K562 (cell line): ENCODE measurements around the gene WNT3. TPM values are rescaled to one million over a fixed set of nuclear protein-coding genes. Genes with fewer than 3 reads are reported as not detected.
A peak's percentile ranks its signal among the peaks of the same experiment; 100 is the strongest.

ENCODE experiments used
- ARHGAP35 ChIP-seq: fragments of 450-650 bp; IDR thresholded peaks from 2 replicates; pipeline ENCODE4 v1.6.1; 2018; ENCODE audit not compliant: partially characterized antibody
- CTCFL ChIP-seq: IDR thresholded peaks from 2 replicates; pipeline ENCODE4 v1.6.1; 2011; ENCODE audit warnings: borderline replicate concordance, low read depth, mild to moderate bottlenecking, moderate library complexity, low read length; ENCODE audit not compliant: insufficient read depth, poor library complexity, severe bottlenecking
- DACH1 ChIP-seq: fragments of 450-650 bp; IDR thresholded peaks from 2 replicates; pipeline ENCODE4 v1.6.1; 2018; ENCODE audit not compliant: partially characterized antibody
- EP400 ChIP-seq: fragments of 450-650 bp; IDR thresholded peaks from 2 replicates; pipeline ENCODE4 v1.6.1; 2017; ENCODE audit warnings: antibody characterized with exemption, mild to moderate bottlenecking, moderate library complexity
- ESRRB ChIP-seq: fragments of 250-450 bp; sonication (Bioruptor Pico); IDR thresholded peaks from 2 replicates; pipeline ENCODE4 v1.5.0; 2020; ENCODE audit warnings: mild to moderate bottlenecking, moderate library complexity, borderline replicate concordance
- GATA2 ChIP-seq: sonication (generic); formaldehyde crosslinking; IDR thresholded peaks from 2 replicates; pipeline ENCODE4 v1.4.0; 2020; ENCODE audit warnings: mild to moderate bottlenecking, missing genetic modification reagents
- HBP1 ChIP-seq: fragments of 450-650 bp; formaldehyde crosslinking; IDR thresholded peaks from 2 replicates; pipeline ENCODE4 v1.4.0; 2022; ENCODE audit warnings: missing genetic modification characterization
- KLF10 ChIP-seq: fragments of 250-450 bp; sonication (Bioruptor Pico); IDR thresholded peaks from 2 replicates; pipeline ENCODE4 v1.6.1; 2021; ENCODE audit warnings: matching md5 sums
- MXI1 ChIP-seq: IDR thresholded peaks from 2 replicates; pipeline ENCODE4 v1.6.1; 2011; ENCODE audit warnings: low read depth, mild to moderate bottlenecking, improper control_type of control experiment, low read length
- PCBP1 ChIP-seq: fragments of 200-400 bp; formaldehyde crosslinking; IDR thresholded peaks from 2 replicates; pipeline ENCODE4 v1.6.1; 2018; ENCODE audit warnings: mild to moderate bottlenecking, low read depth, low read length; ENCODE audit not compliant: poor library complexity, severe bottlenecking
- PRPF4 ChIP-seq: fragments of 200-400 bp; formaldehyde crosslinking; IDR thresholded peaks from one replicate; pipeline ENCODE4 v1.6.1; 2017; ENCODE audit warnings: low read length, low read depth, mild to moderate bottlenecking; ENCODE audit not compliant: insufficient read depth, poor library complexity, severe bottlenecking
- SMARCA5 ChIP-seq: fragments of 450-650 bp; IDR thresholded peaks from 2 replicates; pipeline ENCODE4 v1.6.1; 2016
- U2AF1 ChIP-seq: fragments of 200-400 bp; formaldehyde crosslinking; optimal IDR thresholded peaks from 2 replicates; pipeline ENCODE3; 2017; ENCODE audit warnings: mild to moderate bottlenecking, low read depth, low read length, moderate library complexity
- ZBTB8A ChIP-seq: fragments of 450-650 bp; IDR thresholded peaks from 2 replicates; pipeline ENCODE4 v1.6.1; 2018; ENCODE audit warnings: mild to moderate bottlenecking, moderate library complexity; ENCODE audit not compliant: partially characterized antibody
- ZBTB9 ChIP-seq: fragments of 450-650 bp; formaldehyde crosslinking; IDR thresholded peaks from 2 replicates; pipeline ENCODE4 v1.4.0; 2020; ENCODE audit warnings: mild to moderate bottlenecking, moderate library complexity
- ZC3H11A ChIP-seq: IDR thresholded peaks from 2 replicates; pipeline ENCODE4 v1.6.1; 2012; ENCODE audit warnings: low read depth, low read length, improper control_type of control experiment
- ZNF212 ChIP-seq: fragments of 450-650 bp; formaldehyde crosslinking; IDR thresholded peaks from 2 replicates; pipeline ENCODE4 v1.4.0; 2020; ENCODE audit warnings: mild to moderate bottlenecking
- ZNF449 ChIP-seq: fragments of 250-450 bp; sonication (Bioruptor Pico); IDR thresholded peaks from 2 replicates; pipeline ENCODE4 v1.8.0; 2022; ENCODE audit warnings: moderate library complexity, mild to moderate bottlenecking, inconsistent platforms
- ZNF589 ChIP-seq: fragments of 200-800 bp; sonication (Bioruptor generic); IDR thresholded peaks from 2 replicates; pipeline ENCODE4 v1.6.1; 2016; ENCODE audit warnings: low read depth, missing genetic modification characterization, missing compliant biosample characterization
- polyA plus RNA-seq, 8 experiments: library from polyadenylated mRNA; depleted of rRNA in 4 of 8; stranded (reverse) in 5 of 8; unstranded in 3 of 8; fragments of >200 nt; fragmentation: Nextera tagmentation in 2 of 8; fragmentation: Illumina TruSeq in 1 of 8; extraction: Ambion mirVana in 2 of 8; extraction: Trizol in 1 of 8; gene quantifications; 2 replicates each; pipeline versions ENCODE4 v1.2.1 to v1.2.3, GENCODE V29; 2011 to 2014; ENCODE audit warnings: inconsistent platforms in 1 of 8, missing spikeins in 1 of 8
- total RNA-seq, 7 experiments: library from RNA; depleted of rRNA in 6 of 7; stranded (reverse); fragments of >200 nt in 6 of 7; fragmentation: Illumina TruSeq in 2 of 7; extraction: Trizol in 2 of 7; gene quantifications; 2 replicates each; pipeline versions ENCODE4 v1.2.1 to v1.2.3, GENCODE V29; 2011 to 2021; ENCODE audit warnings: low replicate concordance in 1 of 7

The WNT3 gene
- total and polyA plus RNA-seq, 9 of the 15 experiments (the other 6 are each of a cell fraction or from before 2014, with no cell fraction given), result 1.5 to 6.1 (median 3.3) TPM

GRCh38 chr17:46818929-46819859, 702 bp upstream of the WNT3 start (continued):
- TF ChIP-seq ZNF589 (CRISPR knock-in tag) (0 out of 2 replicates have a peak, but pooled peaks have one; percentile 21), ZBTB9 (CRISPR knock-in tag) (peak; percentile 49; the same call in 1 of the 2 replicates), EP400 (peak; percentile 51; the same call in 1 of the 2 replicates), GATA2 (CRISPR knock-in tag) (peak; percentile 77), SMARCA5 (no peak), DACH1 (no peak), PCBP1 (no peak), MXI1 (no peak), KLF10 (no peak), U2AF1 (no peak), ZNF449 (CRISPR knock-in tag) (no peak), ZNF212 (CRISPR knock-in tag) (no peak), PRPF4 (no peak), ARHGAP35 (no peak), ESRRB (CRISPR knock-in tag) (no peak), HBP1 (CRISPR knock-in tag) (no peak), ZC3H11A (no peak), CTCFL (no peak), ZBTB8A (no peak)
